ENCODE measurements around the gene CHCHD4. TPM values are rescaled to one million over a fixed set of nuclear protein-coding genes. Genes with fewer than 3 reads are reported as not detected.
A peak's percentile ranks its signal among the peaks of the same experiment; 100 is the strongest.

Gene CHCHD4
- total and polyA plus RNA-seq, 2 of the 13 experiments (the other 11 are each of a cell fraction or from before 2014, with no cell fraction given): 15.8 to 24.1 TPM

DNA sequence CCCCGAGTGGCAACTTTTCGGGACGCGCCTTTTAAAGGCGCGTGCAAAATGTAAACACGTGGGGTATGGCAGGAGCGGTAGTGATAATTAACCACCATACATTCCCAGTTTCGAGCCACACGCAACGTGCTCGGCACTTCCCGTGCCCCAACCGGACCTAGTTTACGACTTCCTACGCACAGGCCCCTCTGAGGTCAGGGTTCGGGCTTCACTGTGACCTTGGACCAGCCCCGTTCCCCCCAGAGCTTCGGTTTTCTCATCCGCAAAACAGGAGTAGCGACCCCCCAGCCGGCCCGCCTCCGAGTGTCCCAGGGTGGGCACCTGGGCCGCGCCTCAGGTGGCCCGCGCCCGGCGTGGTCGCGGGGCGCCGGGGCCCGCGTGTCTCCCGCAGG is 451 bp downstream of the CHCHD4 start (continued):
- TF ChIP-seq ZNF44 (CRISPR knock-in tag; IDR thresholded peaks at IDR 0.05) (0 out of 2 replicates have a peak, but pooled peaks have one; percentile 1), MED1 (CRISPR knock-in tag; IDR thresholded peaks at IDR 0.05) (no peak), ZNF12 (CRISPR knock-in tag; IDR thresholded peaks at IDR 0.05) (0 out of 2 replicates have a peak, but pooled peaks have one; percentile 12), MYC (CRISPR knock-in tag; IDR thresholded peaks at IDR 0.05; ENCODE audit: borderline replicate concordance) (peak; percentile 93), ELF1 (CRISPR knock-in tag; IDR thresholded peaks at IDR 0.05) (peak; percentile 61), NFYB (CRISPR knock-in tag; IDR thresholded peaks at IDR 0.05) (no peak), ZNF510 (CRISPR knock-in tag; IDR thresholded peaks at IDR 0.05; ENCODE audit: low read depth) (0 out of 2 replicates have a peak, but pooled peaks have one; percentile 10), ZNF205 (CRISPR knock-in tag; IDR thresholded peaks at IDR 0.05) (peak; percentile 45; the same call in 1 of the 2 replicates), HCFC1 (IDR thresholded peaks at IDR 0.05; ENCODE audit: low read depth, low read length) (peak; percentile 20; the same call in 1 of the 2 replicates), MBNL3 (CRISPR knock-in tag; conservative IDR thresholded peaks at IDR 0.05) (no peak), FOXA1 (IDR thresholded peaks at IDR 0.05) (no peak), FOXA1 (CRISPR knock-in tag; IDR thresholded peaks at IDR 0.05) (peak; percentile 37), DNMT1 (CRISPR knock-in tag; IDR thresholded peaks at IDR 0.05) (no peak), ZNF781 (CRISPR knock-in tag; IDR thresholded peaks at IDR 0.05; ENCODE audit: borderline replicate concordance, not compliant biosample characterization) (no peak), GABPB1 (CRISPR knock-in tag; IDR thresholded peaks at IDR 0.05) (peak; percentile 53), ZNF816 (CRISPR knock-in tag; IDR thresholded peaks at IDR 0.05; ENCODE audit: borderline replicate concordance) (no peak), SALL2 (CRISPR knock-in tag; IDR thresholded peaks at IDR 0.05) (peak; percentile 24; the same call in 1 of the 2 replicates), ZZZ3 (CRISPR knock-in tag; IDR thresholded peaks at IDR 0.05; ENCODE audit: borderline replicate concordance) (0 out of 2 replicates have a peak, but pooled peaks have one; percentile 4), ZNF737 (CRISPR knock-in tag; IDR thresholded peaks at IDR 0.05; ENCODE audit: borderline replicate concordance) (0 out of 2 replicates have a peak, but pooled peaks have one; percentile 61)
- TF ChIP-seq, protein P1, sequence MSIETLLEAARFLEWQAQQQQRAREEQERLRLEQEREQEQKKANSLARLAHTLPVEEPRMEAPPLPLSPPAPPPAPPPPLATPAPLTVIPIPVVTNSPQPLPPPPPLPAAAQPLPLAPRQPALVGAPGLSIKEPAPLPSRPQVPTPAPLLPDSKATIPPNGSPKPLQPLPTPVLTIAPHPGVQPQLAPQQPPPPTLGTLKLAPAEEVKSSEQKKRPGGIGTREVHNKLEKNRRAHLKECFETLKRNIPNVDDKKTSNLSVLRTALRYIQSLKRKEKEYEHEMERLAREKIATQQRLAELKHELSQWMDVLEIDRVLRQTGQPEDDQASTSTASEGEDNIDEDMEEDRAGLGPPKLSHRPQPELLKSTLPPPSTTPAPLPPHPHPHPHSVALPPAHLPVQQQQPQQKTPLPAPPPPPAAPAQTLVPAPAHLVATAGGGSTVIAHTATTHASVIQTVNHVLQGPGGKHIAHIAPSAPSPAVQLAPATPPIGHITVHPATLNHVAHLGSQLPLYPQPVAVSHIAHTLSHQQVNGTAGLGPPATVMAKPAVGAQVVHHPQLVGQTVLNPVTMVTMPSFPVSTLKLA (IDR thresholded peaks at IDR 0.05): peak; percentile 54
- TF ChIP-seq, protein P2, sequence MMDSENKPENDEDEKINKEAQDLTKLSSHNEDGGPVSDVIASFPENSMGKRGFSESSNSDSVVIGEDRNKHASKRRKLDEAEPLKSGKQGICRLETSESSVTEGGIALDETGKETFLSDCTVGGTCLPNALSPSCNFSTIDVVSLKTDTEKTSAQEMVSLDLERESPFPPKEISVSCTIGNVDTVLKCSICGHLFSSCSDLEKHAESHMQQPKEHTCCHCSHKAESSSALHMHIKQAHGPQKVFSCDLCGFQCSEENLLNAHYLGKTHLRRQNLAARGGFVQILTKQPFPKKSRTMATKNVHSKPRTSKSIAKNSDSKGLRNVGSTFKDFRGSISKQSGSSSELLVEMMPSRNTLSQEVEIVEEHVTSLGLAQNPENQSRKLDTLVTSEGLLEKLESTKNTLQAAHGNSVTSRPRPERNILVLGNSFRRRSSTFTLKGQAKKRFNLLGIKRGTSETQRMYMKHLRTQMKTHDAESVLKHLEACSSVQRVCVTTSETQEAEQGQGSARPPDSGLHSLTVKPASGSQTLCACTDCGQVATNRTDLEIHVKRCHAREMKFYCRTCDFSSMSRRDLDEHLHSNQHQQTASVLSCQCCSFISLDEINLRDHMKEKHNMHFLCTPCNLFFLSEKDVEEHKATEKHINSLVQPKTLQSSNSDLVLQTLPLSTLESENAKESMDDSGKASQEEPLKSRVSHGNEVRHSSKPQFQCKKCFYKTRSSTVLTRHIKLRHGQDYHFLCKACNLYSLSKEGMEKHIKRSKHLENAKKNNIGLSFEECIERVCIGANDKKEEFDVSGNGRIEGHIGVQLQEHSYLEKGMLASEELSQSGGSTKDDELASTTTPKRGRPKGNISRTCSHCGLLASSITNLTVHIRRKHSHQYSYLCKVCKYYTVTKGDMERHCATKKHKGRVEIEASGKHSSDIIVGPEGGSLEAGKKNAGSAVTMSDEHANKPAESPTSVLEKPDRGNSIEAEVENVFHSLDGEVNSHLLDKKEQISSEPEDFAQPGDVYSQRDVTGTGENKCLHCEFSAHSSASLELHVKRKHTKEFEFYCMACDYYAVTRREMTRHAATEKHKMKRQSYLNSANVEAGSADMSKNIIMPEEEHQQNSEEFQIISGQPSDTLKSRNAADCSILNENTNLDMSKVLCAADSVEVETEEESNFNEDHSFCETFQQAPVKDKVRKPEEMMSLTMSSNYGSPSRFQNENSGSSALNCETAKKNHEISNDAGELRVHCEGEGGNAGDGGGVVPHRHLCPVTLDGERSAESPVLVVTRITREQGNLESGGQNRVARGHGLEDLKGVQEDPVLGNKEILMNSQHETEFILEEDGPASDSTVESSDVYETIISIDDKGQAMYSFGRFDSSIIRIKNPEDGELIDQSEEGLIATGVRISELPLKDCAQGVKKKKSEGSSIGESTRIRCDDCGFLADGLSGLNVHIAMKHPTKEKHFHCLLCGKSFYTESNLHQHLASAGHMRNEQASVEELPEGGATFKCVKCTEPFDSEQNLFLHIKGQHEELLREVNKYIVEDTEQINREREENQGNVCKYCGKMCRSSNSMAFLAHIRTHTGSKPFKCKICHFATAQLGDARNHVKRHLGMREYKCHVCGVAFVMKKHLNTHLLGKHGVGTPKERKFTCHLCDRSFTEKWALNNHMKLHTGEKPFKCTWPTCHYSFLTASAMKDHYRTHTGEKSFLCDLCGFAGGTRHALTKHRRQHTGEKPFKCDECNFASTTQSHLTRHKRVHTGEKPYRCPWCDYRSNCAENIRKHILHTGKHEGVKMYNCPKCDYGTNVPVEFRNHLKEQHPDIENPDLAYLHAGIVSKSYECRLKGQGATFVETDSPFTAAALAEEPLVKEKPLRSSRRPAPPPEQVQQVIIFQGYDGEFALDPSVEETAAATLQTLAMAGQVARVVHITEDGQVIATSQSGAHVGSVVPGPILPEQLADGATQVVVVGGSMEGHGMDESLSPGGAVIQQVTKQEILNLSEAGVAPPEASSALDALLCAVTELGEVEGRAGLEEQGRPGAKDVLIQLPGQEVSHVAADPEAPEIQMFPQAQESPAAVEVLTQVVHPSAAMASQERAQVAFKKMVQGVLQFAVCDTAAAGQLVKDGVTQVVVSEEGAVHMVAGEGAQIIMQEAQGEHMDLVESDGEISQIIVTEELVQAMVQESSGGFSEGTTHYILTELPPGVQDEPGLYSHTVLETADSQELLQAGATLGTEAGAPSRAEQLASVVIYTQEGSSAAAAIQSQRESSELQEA (CRISPR knock-in tag; IDR thresholded peaks at IDR 0.05; ENCODE audit: not compliant biosample characterization): peak; percentile 72
- TF ChIP-seq, protein P3, sequence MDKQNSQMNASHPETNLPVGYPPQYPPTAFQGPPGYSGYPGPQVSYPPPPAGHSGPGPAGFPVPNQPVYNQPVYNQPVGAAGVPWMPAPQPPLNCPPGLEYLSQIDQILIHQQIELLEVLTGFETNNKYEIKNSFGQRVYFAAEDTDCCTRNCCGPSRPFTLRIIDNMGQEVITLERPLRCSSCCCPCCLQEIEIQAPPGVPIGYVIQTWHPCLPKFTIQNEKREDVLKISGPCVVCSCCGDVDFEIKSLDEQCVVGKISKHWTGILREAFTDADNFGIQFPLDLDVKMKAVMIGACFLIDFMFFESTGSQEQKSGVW (CRISPR knock-in tag; IDR thresholded peaks at IDR 0.05; ENCODE audit: borderline replicate concordance): 0 out of 2 replicates have a peak, but pooled peaks have one; percentile 43
